ENCODE measurements around the gene DNAH11.

DNA sequence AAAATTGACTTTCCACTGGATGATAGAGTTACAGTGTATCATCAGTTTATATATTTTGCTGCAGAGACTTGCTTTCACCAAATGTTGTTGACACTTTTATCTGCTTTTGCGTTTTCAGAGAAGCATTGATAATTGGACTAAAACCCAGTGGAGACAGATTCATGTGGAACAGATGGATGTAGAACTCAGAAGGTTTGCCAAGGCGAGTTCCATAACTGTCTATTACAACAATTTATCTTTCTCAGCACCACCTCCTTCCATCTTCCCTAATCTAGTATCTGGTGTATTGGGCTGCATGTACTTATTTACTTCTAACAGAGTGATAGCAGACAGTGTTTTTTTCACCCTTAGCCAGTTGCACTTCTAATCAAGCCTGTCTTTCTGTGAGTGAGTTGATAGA is 73.3 kb downstream of the DNAH11 start:
- no peak for TF ChIP-seq TAF1 (IDR thresholded peaks at IDR 0.05; ENCODE audit: control insufficient read depth, extremely low read depth, insufficient read depth, low read length, severe bottlenecking)
- no peak for TF ChIP-seq ZNF707 (CRISPR knock-in tag; conservative IDR thresholded peaks at IDR 0.05)
- TF ChIP-seq RFX5 (IDR thresholded peaks at IDR 0.05; ENCODE audit: low read depth, low read length), result no peak
- no peak for TF ChIP-seq EZH2 (IDR thresholded peaks at IDR 0.05; ENCODE audit: borderline replicate concordance, low read depth, low read length)
- no peak for TF ChIP-seq NEUROD1 (IDR thresholded peaks at IDR 0.05; ENCODE audit: borderline replicate concordance, low read depth, low read length, partially characterized antibody)
- no peak for TF ChIP-seq POLR2A (conservative IDR thresholded peaks at IDR 0.05)
- TF ChIP-seq, protein P1, sequence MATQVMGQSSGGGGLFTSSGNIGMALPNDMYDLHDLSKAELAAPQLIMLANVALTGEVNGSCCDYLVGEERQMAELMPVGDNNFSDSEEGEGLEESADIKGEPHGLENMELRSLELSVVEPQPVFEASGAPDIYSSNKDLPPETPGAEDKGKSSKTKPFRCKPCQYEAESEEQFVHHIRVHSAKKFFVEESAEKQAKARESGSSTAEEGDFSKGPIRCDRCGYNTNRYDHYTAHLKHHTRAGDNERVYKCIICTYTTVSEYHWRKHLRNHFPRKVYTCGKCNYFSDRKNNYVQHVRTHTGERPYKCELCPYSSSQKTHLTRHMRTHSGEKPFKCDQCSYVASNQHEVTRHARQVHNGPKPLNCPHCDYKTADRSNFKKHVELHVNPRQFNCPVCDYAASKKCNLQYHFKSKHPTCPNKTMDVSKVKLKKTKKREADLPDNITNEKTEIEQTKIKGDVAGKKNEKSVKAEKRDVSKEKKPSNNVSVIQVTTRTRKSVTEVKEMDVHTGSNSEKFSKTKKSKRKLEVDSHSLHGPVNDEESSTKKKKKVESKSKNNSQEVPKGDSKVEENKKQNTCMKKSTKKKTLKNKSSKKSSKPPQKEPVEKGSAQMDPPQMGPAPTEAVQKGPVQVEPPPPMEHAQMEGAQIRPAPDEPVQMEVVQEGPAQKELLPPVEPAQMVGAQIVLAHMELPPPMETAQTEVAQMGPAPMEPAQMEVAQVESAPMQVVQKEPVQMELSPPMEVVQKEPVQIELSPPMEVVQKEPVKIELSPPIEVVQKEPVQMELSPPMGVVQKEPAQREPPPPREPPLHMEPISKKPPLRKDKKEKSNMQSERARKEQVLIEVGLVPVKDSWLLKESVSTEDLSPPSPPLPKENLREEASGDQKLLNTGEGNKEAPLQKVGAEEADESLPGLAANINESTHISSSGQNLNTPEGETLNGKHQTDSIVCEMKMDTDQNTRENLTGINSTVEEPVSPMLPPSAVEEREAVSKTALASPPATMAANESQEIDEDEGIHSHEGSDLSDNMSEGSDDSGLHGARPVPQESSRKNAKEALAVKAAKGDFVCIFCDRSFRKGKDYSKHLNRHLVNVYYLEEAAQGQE (IDR thresholded peaks at IDR 0.05; ENCODE audit: borderline replicate concordance), result no peak
- TF ChIP-seq, protein P1 (CRISPR knock-in tag; IDR thresholded peaks at IDR 0.05; ENCODE audit: low read depth), result no peak
- TF ChIP-seq ZNF174 (CRISPR knock-in tag; IDR thresholded peaks at IDR 0.05), result no peak
- no peak for TF ChIP-seq LEF1 (IDR thresholded peaks at IDR 0.05)

Measured in K562 (cell line).